GM21526 (cell line): Measurements from ENCODE around the gene TMPRSS15.
"Not testable (repeated sequence)": the region's sequence is repeated elsewhere in the genome, so short reads cannot be mapped to it uniquely, and the experiment has no call there.

Experiments
- ATAC-seq: cut with Tn5 transposase; IDR thresholded peaks from one replicate; pipeline ENCODE4 v1.9.1; 2021; ENCODE audit warnings: moderate library complexity; ENCODE audit not compliant: unreplicated experiment, low FRiP score

The TMPRSS15 gene

DNA sequence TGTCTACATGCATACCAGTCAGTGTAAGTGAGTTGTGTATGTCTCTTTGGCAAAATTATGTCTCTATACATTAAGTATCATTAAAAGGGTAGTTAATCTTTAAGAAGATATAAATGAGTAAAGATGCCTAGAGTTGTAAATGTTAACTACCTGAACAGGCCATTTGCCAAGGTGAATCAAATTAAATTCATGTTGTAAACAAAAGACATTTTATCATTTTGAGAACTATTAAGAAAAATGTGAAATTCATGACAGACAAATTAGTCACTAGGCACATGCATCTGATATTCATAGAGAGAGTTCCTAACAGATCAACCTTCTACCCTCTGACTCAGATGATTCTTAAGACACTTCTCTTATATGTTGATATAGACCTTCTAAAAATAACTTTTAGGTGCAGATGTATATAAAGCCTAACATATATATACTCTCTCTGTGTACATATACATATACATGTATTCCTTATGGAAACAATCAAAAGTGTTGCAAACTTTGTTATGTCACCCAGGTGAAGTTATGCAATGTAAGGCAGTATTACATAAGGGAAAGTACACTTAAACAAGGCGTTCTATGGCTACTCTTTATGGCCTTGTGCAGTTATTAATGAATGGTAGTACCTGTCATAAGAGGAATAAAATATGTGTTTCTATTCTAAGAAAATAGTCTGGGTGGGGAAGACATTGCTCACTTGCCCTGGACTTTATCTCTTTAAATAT, at the start of gene TMPRSS15:
TSS of gene TMPRSS15 (minus strand) at position 51 of the 716 bp plus-strand sequence. CDS start 163 bp downstream, outside the sequence.
- no peak for ATAC-seq

DNA sequence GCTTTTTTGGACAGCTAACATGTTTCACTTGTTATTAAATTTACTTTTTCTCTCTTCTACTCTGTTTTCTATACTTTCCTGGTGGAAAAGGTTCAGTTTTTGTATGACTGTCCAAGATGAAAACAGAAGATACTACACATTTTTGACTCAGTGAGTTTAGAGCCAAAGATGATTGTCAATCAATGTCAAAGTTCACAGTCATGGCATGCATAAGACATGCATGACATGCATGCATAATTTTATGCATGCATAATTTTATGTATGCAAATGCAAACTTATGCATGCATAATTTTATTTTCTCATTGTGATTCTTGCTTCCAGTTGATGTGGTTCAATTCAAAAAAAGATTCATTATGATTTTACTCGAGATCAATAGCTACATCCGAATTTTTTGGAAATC, 48.1 kb upstream of the TMPRSS15 start:
- ATAC-seq, result no peak

DNA sequence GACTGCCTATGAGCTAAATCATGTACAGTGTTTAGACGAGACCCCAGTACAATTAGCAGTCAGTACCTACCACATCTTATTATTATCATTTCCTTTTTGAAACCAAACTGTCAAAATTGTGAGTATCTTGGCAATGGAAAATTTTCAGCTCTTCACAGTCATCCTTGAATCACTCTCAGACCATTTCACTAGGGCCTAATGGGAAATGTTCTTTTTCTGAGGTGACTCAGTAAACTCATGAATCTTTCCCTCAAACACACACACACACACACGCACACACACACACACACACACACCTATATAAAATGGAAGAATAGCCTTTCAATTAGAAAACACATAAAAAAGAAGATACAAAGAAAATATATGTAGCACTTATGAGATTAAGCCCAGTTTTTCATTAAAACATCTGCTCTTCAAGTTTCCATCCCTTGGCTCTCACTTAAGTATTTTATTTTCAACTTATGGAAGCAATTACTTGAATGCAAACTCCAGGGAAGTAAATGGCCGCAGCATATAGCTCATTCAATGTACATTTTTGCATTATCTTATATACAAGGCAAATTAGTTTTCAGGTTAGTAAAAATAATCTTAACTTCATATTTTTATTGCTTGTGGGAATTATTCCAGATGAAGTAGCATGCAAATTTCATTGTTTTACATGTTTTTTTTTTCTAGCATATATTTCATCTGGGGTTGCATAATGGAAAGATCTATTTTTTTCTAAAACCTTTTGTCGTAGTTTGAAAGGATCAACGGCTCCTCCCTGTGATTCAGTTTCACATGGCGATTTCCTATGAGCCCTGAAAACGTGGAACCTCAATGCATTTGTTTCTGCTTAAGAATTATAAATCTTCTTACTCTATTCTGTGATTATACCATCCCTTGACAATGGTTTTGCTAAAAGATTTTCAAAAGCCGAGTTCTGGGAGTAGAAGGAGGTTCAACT, 46.3 kb upstream of the TMPRSS15 start:
- ATAC-seq, result no peak

DNA sequence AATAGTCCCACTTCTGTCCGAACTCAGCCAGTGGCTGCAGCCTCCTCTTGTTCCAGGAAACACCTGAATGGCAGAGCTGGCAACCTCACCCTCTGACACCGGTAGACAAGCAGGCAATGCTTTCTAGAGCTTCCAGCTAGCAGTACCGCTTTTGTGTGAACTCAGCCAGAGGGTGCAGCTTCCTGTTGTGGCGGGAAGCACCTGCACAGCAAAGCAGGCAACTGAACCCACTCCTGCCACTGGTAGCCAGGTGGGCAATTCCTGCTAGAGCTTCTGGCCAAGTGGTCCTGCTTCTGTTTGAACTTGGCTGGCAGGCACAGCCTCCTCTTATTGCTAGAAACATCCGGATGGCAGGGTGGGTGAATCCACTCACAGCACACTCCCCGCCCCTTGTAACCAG, 40.1 kb upstream of the TMPRSS15 start:
- ATAC-seq, result no peak

DNA sequence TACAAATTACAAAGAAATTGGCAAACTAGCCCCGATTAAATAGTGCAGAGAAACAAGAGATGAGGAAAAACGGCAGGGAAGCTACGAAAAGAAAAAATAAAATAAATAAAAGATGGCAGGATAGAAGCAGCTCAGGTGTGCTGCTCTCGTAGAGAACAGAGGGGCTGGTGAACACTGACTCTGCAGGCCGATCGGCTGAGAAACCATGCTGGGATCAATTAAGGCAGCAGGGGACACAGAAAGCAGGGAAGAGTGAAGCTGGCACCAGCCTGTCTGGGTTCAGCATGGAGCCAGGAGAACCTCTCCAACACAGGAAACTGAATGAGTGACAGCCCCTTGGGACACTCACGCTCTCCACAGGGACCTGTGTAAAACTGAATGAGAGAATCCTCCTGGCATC, 39.5 kb upstream of the TMPRSS15 start:
- no peak for ATAC-seq

DNA sequence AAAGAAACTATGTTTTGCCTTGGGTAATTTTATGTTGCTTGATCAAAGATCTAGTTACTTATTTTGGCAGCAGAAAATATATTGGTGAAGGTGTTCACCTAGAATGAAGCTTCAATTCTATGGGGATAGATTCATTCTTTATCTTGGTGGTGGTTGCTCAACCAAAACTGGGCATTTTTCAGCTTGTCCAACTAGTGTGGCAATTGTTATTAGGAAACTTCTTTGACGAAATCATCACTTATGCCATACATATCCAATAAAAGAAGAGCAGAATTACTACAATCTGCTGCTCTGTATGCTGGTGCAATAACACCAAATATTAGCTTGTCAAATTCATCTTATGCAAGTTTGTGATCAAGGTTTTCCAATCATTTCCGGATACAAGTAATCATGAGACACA, 26.8 kb upstream of the TMPRSS15 start:
- ATAC-seq, result no peak

DNA sequence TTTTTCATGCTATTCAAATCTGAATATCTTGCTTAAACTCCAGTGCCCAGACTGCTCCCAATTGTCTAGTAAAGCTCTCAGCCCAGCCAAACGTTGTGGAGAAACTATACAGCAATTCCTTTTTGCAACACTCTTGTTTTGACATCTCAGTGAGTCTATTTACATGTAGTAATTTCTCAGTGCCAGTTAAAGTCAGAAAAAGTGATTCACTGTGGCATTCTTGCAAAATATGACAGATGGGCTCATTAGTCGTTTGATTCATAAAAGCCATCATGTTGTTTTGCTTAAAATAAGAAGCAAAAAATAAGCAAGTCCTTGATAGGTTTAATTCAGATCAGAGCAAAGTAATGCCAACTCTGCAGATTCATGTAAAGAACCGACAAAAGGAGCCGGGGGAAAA, 20.7 kb upstream of the TMPRSS15 start:
- ATAC-seq, result no peak

DNA sequence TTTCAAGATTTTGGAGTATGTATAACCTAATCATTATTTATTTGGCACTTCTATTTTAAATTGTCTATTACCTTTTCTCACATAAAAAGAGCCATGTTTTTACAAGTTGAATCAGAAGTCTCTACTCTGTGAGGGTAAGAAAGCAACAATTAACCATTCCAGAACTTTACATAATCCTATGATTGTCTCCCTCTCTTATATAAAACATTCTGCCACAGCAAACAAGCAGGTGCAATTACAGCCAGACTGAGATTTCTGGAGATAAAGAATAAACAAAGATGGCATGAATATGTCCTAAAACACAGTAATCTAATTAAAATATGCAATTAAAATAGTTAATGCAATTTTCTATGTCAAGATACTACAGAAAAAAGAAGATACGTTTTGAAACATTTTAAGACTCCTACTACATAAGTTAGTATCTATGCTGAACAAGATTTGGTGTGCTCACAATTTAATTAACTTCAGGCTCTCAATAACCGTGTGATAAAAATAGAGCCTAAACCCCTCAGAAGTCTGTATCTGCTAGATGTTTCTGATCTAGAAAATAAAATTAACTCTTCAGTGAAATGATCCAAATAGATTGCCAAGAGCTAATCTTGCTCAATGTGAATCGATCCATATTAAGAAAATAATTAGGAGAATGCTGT, 13.7 kb upstream of the TMPRSS15 start:
- no peak for ATAC-seq

DNA sequence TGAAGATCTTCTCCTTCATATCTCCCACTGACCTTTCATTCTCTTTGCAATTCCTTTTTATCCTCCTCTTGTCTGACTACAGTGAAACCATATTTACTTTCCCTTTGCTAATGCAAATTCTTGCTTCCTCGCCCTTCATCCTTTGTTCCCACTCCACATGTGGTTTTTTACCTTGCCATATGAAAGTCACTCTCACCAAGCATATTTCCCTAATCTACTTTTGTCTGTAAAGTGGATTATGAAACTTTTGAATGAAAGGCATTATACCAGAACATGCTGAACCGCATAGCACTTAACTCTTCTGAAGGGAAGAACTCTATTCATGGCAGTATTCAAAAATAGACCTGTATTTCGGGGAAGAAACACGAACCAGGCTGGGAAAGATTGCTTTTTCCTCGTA, 8.0 kb upstream of the TMPRSS15 start:
- no peak for ATAC-seq

DNA sequence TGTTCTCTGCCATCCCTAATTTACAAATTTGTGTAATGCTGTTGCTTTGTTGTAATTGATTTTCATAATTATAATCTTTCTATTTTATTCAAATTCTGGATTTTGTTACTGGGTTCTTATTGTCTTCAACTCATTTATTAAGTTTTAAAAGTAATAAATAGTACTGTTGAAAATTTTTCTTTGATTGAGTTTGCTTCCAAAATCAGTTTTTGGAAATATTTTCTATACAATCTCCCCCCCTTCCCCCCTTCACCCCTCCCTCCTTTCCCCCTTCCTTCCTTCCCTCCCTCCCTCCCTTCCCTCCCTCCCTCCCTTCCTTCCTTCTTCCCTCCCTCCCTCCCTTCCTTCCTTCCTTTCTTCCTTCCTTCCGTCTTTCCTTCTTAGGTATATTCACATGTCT, 6.0 kb upstream of the TMPRSS15 start:
- ATAC-seq, result no peak

DNA sequence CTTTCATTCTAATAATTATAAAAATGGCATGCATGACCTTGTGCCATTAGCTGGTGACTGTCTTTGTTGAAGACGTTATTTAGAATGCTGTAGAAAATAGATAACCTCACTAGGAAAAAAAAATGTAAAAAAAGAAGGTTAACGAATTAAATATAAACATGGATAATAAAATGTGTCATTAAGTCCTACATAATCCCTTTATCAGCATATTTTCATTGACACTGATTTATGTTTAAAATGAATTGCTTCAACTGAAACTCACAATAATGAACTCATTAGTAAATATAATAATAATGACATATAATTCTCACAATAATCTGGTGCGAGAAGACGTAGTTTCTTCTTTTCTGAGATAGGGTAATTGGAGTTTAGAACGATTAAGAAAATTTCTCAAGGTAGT, 4.7 kb downstream of the TMPRSS15 start:
- ATAC-seq, result no peak

DNA sequence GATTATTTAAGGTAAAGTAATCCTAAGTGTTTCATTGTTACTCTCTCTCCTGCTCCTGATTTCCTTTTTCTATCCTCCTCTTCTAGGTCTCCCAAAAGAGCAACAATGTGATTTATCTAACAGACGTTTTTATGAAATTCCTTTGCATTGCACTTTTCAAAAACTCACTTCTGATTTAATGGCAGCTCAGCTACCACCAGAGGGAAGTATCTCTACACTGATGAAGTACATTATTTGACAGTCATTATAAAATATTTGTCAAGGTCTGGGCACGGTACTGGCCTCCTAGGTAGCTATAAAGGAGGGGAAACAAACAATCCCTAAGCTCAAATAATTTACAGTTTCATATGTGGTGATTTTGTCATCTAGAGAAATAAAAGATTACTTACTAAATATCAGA, 15.6 kb downstream of the TMPRSS15 start:
- no peak for ATAC-seq

DNA sequence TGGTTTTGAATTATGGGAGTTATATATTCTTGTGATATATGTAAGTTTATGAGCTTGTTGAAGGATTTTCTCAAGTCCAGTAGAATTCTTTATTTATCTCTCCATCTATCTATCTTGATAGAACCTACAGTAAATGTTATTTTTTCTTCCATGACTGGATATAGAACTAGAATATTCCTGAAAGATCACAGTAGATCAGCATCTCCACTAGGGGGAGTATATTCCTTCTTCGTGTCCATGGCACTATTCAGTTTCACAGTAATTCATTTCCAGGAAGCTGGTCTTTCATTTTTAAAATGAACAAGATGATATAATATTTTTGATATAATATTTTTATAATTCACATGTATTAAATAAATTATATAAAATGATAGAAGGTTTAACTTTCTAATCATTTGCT, 18.8 kb downstream of the TMPRSS15 start:
- no peak for ATAC-seq

DNA sequence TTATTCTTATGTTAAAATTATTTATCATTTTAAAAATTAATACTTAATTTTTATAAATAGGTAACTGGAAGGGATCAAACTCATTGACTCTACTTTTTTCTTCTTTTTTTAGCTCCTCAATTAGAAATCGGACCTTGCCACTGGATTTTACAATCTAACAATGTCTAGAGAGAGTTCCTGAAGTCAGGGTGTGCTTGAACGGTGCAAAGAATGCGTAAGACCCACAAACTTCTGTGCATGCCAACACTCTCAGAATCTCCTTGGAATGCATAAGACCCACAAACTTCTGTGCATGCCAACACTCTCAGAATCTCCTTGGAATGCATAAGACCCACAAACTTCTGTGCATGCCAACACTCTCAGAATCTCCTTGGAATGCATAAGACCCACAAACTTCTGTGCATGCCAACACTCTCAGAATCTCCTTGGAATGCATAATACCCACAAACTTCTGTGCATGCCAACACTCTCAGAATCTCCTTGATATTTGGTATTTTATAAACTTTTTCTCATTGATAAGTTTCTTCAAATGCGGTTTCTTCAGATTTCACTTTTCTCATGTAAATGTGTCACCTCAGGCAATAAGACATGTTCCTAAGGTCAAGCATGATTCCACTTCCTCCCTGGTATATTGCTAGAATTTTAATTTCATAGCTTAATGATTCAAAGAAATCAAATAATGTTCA, 20.5 kb downstream of the TMPRSS15 start:
- not testable (repeated sequence) for ATAC-seq

DNA sequence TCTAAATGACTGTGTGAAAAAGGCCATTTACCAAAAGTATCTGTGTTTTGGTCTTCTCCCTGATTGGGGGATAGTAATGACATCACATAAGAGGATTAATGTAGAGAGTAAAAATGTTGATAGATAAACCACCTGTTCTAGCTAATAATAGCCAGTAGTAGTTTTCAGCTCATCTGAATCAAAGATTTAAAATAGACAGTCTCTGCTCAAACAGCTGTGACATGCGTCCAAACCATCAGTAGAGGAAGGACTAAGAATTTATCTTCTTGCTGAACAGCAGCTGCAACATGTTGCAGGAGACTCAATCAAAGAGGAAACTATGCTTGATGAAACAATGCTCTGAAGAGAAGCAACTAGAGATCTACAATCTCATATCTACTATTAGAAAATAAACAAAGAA, 21.4 kb downstream of the TMPRSS15 start:
- ATAC-seq, result no peak

DNA sequence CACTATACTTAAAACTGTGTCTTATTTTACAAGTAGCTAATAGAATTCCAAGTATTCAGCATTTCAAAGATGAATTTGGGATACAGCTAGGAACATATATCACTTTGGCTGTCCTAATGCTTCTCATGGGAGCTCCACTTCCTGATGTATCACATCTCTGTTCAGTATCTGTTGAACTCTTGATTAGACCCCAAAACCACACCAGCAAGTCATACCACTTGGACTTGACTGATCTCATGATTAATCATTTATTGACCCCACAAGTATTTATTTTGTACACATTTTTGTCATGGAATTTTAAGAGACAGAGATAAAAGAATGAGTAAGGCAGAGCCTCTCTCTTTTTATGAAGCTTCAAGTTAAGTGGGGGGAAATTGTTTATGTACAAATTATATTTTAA, 30.0 kb downstream of the TMPRSS15 start:
- ATAC-seq, result no peak

DNA sequence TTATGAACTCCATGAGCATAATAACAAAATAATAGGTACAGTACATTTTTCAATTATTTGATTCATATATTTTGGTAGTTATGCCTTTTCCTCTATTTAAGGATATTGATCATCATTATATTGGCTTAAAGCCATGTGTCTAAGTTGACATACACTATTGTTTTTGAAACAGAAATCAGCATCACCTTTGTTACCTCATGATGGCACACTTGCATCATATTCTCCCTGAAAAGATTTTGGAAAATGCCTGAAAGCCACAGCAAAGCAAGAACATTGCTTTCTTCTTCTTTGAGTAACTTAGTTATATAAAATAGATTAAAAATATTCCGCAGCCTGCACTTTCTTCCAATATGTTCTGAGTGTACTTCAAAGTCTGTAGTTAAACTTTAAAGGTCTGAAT, 33.3 kb downstream of the TMPRSS15 start:
- ATAC-seq, result no peak

DNA sequence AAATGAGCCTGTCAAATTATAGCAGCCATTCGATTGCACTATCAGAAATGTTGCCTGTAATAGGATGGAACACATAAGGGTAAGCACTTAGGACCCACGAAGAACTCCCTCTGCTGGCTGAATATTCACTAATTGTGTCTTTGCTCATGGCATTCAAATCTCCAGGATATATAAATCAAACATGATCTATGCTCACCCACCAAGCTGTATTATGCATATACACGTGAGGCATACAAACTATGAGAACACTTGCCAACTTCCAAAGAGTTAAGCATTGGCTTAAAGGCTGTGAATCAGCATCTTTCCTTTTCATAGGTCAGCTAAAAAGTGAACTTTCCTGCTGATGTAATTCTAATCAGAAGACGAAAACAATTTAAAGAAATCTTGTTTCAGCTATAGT, 34.5 kb downstream of the TMPRSS15 start:
- no peak for ATAC-seq

DNA sequence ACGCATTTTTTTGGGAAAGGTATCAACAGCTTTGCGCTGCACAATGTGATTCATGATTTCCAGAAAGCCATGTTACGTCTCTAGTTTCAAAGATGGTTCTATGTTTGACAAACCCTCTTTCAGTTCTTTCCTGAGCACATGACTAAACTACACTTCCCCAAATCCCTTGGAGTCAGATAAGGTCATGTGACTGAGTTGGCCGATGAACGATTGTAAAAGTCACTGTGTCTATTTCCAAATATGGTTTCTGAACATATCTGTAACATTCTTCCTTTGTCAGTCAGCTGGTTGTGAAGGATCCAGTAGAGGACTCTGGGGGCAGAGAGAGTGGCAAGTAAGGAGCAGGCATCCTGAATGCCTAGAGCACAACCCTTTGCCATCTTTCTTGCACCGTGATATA, 35.4 kb downstream of the TMPRSS15 start:
- ATAC-seq, result no peak

DNA sequence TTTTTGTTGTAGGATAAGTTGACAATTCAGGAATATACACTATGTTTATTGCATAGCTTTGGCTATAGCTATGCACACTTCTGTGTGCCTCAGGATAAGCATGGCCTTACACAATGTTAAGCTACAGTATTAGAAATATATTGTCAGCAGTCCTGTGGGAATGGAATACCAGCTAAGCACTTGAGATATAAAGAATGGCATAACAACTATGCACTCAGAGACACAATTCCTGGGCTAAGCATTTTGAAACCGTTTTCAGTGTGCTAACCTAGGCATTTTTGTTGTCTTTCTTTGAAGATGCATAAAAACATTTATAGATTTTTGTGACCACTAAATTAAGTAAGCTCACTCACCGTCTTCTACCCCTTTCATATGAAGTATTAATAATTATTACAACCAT, 46.8 kb downstream of the TMPRSS15 start:
- no peak for ATAC-seq

DNA sequence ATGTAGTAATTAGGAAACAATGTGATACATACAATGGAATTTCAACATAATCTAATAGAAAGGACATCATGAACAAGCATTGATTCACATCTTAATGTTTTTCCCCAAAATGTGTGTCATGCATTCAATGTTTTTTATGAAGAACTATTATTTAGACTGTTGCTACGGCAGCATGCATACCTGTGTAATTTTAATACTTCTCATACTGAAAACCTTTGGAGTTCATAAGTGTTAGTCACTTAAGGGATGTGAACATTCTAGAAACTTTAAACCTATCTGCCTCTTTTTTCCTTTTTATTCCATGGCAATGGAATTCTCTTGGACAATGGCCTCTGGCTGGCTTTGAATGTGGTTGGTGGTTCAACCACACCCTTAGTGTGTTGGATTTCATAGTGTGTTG, 48.6 kb downstream of the TMPRSS15 start:
- ATAC-seq, result no peak
